NCI-H748 (cell line): ENCODE results near the gene PHETA2.
A peak's percentile ranks its signal among the peaks of the same experiment; 100 is the strongest.
"Not testable (repeated sequence)": the region's sequence is repeated elsewhere in the genome, so short reads cannot be mapped to it uniquely, and the experiment has no call there.

ENCODE experiments used
- DNase-seq: peaks from one replicate; lab custom pipeline; 2025; ENCODE audit not compliant: unreplicated experiment; lab: John Stamatoyannopoulos, UW

PHETA2 gene

DNA sequence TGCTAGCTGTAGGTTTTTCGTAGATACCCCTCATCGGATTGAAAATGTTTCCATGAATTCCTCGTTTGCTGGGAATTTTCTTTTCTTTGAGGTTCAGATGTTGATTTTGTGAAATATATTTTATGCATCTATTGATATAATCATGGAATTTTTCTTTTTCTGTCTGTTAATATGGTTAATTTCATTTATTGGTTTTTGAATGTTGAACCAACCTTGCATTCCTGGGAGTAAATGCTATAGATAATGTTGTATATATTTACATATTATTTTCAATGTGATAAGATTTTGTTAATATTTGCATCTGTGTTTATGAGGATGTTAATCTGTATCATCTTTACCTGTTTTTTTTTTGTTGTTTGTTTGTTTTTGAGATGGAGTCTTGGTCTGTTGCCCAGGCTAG lies 27.2 kb downstream of the PHETA2 start:
- no peak for DNase-seq

- DNase-seq, result not testable (repeated sequence)
These were observed 30.3 kb downstream of the PHETA2 start for GRCh38 chr22:42104332-42104860.

- no peak for DNase-seq
These were observed 34.8 kb downstream of the PHETA2 start for GRCh38 chr22:42108848-42109247.

- DNase-seq, result no peak
These were observed 37.8 kb downstream of the PHETA2 start for GRCh38 chr22:42111798-42112197.

DNA sequence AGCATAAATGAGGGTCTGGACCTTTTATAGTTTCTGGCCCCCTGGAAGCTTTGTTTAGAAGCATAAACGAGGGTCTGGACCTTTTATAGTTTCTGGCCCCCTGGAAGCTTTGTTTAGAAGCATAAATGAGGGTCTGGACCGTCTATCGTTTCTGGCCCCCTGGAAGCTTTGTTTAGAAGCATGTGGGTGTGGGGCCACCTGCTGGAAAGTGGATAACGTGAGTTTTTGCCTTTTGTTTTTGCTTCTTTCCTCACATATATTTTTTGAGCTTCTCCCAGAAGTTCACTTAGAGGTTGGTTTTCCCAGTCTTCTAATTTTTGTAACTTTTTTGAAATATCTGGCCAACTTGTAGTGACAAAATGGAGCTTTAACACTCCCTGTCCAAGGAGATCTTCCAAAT lies 38.7 kb downstream of the PHETA2 start:
- DNase-seq, result peak; percentile 35

DNA sequence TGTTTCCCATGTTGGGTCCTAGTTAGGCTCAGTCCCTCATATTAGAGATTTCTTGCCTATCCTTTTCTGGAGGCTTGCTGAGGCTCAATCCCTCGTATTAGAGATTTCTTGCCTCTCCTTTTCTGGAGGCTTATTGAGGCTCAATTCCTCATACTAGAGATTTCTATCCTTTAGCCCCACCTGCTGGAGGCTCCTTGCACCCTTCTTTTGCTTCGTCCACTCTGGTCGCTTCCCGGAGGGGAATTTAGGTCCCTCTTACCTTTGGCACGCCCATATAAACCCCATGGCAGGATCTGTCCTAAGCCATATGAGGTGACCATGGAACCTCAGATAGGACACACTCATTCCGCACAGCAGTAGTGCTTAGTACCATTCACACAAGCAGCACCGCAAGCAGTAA lies 40.7 kb downstream of the PHETA2 start:
- no peak for DNase-seq

GRCh38 chr22:42115420-42115830 lies 41.4 kb downstream of the PHETA2 start:
- DNase-seq, result not testable (repeated sequence)

DNA sequence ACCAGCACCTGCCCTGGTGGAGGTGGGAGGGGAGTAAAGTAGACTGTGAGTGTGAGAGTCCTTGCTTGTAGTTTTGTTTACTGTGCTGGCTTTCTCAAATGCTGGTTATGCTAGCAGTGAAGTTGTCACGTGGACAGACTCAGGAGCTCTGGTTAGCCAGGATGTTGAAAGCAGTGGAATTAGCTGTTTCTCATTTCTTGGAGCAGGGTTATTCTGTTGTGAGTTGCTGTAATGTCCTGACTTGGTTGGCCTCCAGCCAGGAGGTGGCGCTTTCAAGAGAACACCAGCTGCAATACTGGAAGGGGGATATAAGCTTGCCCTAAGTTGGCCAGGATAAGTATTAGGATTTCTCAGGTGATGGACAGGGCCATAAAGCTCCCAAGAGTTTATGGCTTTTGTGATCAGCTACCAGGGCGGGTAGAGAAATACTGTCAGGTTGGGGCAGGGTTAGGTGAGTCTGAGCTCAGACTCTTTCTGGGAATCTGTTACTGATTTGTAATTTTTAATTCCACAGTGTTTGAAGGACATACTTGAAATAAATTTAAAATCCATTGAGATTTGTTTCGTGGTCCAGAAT lies 42.9 kb downstream of the PHETA2 start:
- DNase-seq, result peak; percentile 8

- DNase-seq, result not testable (repeated sequence)
These were observed 46.4 kb downstream of the PHETA2 start for GRCh38 chr22:42120231-42121021.

DNA sequence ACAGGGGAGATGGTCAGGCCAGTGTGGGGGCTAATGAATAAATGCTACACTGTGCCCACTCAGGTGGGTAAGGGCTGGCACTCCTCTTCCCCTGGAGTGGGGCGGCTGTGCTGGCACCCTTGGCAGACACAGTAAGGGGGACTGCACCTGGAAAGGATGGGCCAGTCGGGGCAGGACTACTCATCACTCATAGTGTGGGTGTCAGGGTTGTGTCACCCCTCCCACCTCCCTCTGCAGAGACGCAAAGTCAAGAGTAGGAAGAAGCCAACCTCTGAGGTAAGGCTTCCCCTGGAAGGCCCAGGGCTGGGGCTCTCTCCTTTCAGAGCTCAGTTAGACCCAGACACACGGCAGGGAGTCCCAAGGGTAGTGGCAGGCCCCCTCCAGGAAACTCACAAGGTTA lies 49.5 kb downstream of the PHETA2 start:
- not testable (repeated sequence) for DNase-seq

DNA sequence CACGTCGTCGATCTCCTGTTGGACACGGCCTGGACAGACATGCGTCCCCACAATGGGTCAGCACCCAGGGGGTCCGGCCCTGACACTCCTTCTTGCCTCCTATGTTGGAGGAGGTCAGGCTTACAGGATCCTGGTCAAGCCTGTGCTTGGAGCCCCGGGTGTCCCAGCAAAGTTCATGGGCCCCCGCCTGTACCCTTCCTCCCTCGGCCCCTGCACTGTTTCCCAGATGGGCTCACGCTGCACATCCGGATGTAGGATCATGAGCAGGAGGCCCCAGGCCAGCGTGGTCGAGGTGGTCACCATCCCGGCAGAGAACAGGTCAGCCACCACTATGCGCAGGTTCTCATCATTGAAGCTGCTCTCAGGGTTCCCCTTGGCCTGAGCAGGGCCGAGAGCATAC lies 53.6 kb downstream of the PHETA2 start:
- DNase-seq, result no peak

DNA sequence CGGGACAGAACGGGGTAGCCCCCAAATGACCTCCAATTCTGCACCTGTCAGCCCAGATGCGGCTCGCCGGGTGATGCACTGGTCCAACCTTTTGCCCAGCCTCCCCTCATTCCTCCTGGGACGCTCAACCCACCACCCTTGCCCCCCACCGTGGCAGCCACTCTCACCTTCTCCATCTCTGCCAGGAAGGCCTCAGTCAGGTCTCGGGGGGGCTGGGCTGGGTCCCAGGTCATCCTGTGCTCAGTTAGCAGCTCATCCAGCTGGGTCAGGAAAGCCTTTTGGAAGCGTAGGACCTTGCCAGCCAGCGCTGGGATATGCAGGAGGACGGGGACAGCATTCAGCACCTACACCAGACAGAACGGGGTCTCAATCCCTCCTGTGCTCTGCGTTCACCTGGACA lies 54.0 kb downstream of the PHETA2 start:
- not testable (repeated sequence) for DNase-seq
